NCI-H1694 (cell line): Measurements from ENCODE around the gene TMEM72.
A peak's percentile ranks its signal among the peaks of the same experiment; 100 is the strongest.

Source experiments
- DNase-seq: peaks from one replicate; lab custom pipeline; 2025; lab: John Stamatoyannopoulos, UW

The TMEM72 gene

GRCh38 chr10:44921061-44921460 is 9.9 kb downstream of the TMEM72 start:
- DNase-seq = no peak

GRCh38 chr10:44921506-44921905 is 10.4 kb downstream of the TMEM72 start:
- no peak for DNase-seq

- DNase-seq = no peak
Measured at GRCh38 chr10:44922021-44922420, 10.9 kb downstream of the TMEM72 start.

GRCh38 chr10:44922796-44923545 is 11.8 kb downstream of the TMEM72 start:
- DNase-seq = no peak

GRCh38 chr10:44923611-44924010 is 12.5 kb downstream of the TMEM72 start:
- no peak for DNase-seq

- no peak for DNase-seq
Measured at GRCh38 chr10:44924261-44925040, 13.3 kb downstream of the TMEM72 start.

- peak; percentile 8 for DNase-seq
Measured at GRCh38 chr10:44925224-44925623, 14.1 kb downstream of the TMEM72 start.

GRCh38 chr10:44925811-44926750 is 14.9 kb downstream of the TMEM72 start:
- DNase-seq = no peak

- no peak for DNase-seq
Measured at GRCh38 chr10:44926751-44927351, 15.7 kb downstream of the TMEM72 start.

- DNase-seq = no peak
Measured at GRCh38 chr10:44927352-44927751, 16.2 kb downstream of the TMEM72 start.

- no peak for DNase-seq
Measured at GRCh38 chr10:44928462-44928861, 17.3 kb downstream of the TMEM72 start.

- DNase-seq = no peak
Measured at GRCh38 chr10:44929356-44930255, 18.5 kb downstream of the TMEM72 start.

GRCh38 chr10:44930904-44931620 is 19.9 kb downstream of the TMEM72 start:
- no peak for DNase-seq

- DNase-seq = no peak
Measured at GRCh38 chr10:44931621-44932516, 20.7 kb downstream of the TMEM72 start.

- DNase-seq = peak; percentile 62
Measured at GRCh38 chr10:44932517-44933450, 21.6 kb downstream of the TMEM72 start.

- DNase-seq = no peak
Measured at GRCh38 chr10:44933451-44934321, 22.5 kb downstream of the TMEM72 start.
